NCI-H146 (cell line): ENCODE measurements around the gene PPIE.
"Not testable (repeated sequence)": the region's sequence is repeated elsewhere in the genome, so short reads cannot be mapped to it uniquely, and the experiment has no call there.

ENCODE experiments used
- DNase-seq: peaks from one replicate; lab custom pipeline; 2025; lab: John Stamatoyannopoulos, UW

PPIE gene

GRCh38 chr1:39758556-39759435, 20.1 kb downstream of the PPIE start:
- no peak for DNase-seq

GRCh38 chr1:39759436-39759726, 20.7 kb downstream of the PPIE start:
- no peak for DNase-seq

GRCh38 chr1:39760074-39761008, 21.7 kb downstream of the PPIE start:
- DNase-seq, result no peak

GRCh38 chr1:39761016-39761415, 22.3 kb downstream of the PPIE start:
- no peak for DNase-seq

- no peak for DNase-seq
These were observed 23.0 kb downstream of the PPIE start for GRCh38 chr1:39761557-39762260.

- no peak for DNase-seq
These were observed 24.2 kb downstream of the PPIE start for GRCh38 chr1:39762550-39763540.

- DNase-seq, result not testable (repeated sequence)
These were observed 25.1 kb downstream of the PPIE start for GRCh38 chr1:39763619-39764374.

- not testable (repeated sequence) for DNase-seq
These were observed 25.8 kb downstream of the PPIE start for GRCh38 chr1:39764512-39764911.

- not testable (repeated sequence) for DNase-seq
These were observed 27.8 kb downstream of the PPIE start for GRCh38 chr1:39766466-39766865.

- not testable (repeated sequence) for DNase-seq
These were observed 30.8 kb downstream of the PPIE start for GRCh38 chr1:39769502-39769901.

GRCh38 chr1:39770100-39771021, 31.7 kb downstream of the PPIE start:
- not testable (repeated sequence) for DNase-seq

GRCh38 chr1:39771022-39771532, 32.4 kb downstream of the PPIE start, which contains the start of gene OXCT2:
TSS of gene OXCT2 (minus strand) at chr1:39771348. CDS start at chr1:39771255, 93 bp downstream.
- DNase-seq, result not testable (repeated sequence)

- DNase-seq, result not testable (repeated sequence)
These were observed 34.8 kb downstream of the PPIE start for GRCh38 chr1:39773369-39773979.

- not testable (repeated sequence) for DNase-seq
These were observed 36.5 kb downstream of the PPIE start for GRCh38 chr1:39775141-39775540.

GRCh38 chr1:39775676-39776399, 37.2 kb downstream of the PPIE start:
- not testable (repeated sequence) for DNase-seq

GRCh38 chr1:39776400-39776713, 37.7 kb downstream of the PPIE start:
- no peak for DNase-seq

- no peak for DNase-seq
These were observed 38.2 kb downstream of the PPIE start for GRCh38 chr1:39776886-39777285.

- DNase-seq, result no peak
These were observed 38.6 kb downstream of the PPIE start for GRCh38 chr1:39777306-39777705.
